GM21381 (cell line): ENCODE measurements around the gene UTS2R.
"Not testable (repeated sequence)": the region's sequence is repeated elsewhere in the genome, so short reads cannot be mapped to it uniquely, and the experiment has no call there.

Experiments
- ATAC-seq: cut with Tn5 transposase; IDR thresholded peaks from one replicate; pipeline ENCODE4 v1.9.1; 2021; ENCODE audit warnings: mild to moderate bottlenecking, moderate library complexity; ENCODE audit not compliant: unreplicated experiment

The UTS2R gene

DNA sequence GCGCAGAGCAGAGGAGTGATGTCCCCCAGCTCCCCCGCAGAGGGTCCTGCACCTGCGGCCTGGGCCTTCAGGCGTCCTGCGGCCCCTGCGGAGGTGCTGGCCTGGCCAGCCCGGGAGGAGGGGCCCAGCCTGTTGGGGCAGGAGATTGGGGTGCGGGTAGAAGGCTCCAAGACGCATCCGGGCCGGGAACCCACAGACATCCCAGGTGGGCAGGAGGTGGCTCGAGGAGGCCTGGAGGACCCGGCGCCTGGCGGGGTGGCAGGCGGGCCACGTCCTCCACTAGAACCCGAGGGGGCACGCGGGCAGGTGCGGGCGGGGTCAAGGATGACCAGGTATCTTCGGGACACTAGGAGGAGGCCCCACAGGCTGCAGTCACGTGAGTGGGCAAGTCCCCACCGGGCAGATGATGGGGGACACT, 37.4 kb upstream of the UTS2R start:
- ATAC-seq = no peak

DNA sequence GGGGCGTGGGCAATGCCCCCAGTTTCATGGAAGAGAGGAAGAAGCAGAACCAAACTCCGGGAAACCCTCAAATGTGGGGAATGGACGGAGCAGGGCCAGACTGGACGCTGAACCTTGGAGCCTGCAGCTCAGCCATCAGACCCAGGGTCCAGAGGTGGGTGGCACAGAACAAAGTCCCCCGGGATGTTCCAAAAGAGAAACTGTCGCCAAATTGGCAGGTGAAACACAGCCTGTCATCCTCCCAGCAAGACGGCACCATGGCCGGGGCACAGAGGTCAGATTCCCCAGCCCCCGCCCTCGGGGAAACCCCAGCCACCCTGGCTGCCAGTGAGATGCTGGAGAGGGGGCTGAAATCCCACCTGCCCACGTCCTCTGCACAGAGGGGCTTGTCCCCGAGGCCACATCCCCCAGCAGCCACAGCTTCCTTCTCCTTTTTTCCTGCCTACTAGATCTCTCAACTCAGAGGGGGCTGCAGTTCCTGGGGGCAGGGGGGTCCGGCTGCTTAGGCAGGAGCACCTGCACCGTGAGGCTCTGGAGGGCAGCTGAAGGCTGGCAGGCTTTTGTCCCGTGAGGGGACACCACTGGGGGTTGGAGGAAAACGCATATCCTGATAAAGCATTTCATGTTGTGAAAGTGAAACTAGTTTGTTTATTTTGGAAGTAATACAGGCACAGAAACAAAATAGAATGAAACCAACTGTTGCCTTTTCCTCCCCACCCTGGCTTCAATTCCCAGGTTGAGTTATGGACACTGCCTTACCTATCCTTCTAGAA, 36.8 kb upstream of the UTS2R start:
- ATAC-seq = no peak

DNA sequence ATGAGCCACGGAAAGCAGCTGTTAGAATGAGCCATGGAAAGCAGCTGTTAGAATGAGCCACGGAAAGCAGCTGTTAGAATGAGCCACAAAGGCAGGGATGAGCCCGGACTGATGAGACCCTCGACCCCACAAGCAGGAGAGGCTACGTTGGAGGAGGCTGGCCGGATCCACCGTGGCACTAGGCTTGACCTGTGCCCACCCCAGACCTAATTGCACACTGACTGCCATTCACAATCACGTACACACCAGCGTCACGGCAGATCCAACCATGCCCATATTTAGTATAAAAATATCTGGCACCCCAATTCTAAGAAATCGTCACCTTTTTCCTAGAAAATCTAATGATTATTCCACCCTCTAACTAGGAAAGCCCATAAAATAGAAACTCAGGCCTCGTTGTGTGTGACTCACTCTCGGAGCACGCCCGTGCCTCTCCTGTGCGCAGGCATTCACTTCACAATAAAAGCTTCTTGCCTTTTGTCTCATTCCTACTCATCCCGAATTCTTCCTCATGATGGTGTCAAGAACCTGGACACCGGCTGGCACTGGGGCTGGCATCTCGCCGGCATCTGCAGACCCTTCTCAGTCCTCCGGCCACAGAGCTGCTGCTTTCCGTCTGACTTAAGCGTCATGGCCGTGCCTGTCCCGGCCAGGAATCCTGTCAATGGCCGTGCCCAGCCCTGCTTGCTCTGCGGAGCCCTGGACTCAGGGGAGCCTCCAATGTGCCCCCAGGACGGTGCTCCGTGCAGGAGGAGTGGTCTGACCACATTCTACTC, 32.5 kb upstream of the UTS2R start:
- ATAC-seq = no peak

DNA sequence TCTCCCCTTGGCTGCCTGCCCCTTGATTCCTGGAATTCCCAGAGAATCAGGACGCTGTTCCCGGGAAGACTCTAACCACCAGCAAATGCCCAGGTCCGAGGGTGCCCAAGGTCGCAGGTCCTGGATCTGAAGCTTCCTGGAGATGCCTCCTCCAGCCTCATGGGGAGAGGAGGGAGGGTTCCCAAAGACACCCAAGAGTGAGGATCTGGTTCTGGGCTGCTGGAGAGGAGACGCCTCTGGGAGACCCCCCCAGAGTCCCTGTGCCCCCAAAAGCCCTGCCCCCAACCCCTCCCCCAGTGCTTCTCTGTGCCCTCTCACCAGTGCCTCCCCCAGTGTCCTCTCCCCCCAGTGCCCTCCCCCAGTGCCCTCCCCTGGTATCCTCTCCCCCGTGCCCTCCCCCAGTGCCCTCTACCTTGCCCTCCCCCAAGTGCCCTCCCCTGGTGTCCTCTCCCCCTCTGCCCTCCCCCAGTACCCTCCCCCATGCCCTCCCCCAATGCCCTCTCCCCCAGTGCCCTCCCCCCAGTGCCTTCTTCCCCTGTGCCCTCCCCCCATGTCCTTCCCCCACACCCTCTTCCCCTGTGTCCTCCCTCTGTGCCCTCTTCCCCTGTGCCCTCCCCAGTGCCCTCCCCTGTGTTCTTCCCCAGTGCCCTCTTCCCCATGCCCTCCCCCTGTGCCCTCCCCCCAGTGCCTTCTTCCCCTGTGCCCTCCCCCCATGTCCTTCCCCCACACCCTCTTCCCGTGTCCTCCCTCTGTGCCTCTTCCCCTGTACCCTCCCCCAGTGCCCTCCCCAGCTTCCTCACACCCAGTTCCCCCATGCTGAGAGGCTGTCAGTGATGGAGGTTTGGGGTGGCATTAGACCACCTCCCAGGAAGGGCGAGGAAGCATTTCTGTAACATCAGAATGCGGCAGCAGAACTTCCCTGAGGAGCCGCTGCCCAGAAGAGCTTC, 31.7 kb upstream of the UTS2R start:
- ATAC-seq = no peak

DNA sequence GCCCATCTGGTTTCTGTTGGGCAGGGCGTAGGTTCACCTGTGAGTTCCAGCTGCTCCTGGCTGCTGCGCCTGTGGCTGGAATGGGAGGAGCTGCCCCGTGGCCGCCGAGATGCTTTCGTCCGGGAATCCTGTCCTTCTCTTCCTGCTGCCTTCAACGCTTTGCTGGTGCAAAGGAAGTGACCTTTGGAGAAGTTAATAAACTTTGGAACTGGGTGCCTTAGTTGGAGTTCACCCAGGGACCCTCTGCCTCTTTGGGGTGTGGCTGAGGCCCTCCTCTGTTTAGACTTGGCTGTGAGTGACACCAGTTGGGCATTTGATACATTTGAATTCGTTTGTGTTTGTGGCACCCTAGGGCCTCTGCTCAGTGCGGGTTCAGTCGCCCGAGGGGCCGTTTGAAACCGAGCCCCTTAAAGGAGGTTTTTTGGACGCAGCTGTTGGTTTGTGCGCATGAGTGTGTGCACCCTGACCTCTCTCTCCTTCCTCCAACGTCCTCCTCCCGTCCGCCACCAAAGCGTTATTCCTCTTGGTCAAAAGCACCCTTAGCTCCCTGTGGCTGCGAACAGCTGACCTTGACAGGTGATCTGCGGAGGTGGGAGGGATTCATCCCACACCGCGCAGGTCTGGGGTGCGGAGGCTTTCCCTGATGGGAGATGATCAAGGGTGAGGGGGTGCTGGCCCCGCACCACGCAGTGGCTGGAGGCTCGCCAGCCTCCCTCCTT, 29.0 kb upstream of the UTS2R start:
- ATAC-seq = no peak

DNA sequence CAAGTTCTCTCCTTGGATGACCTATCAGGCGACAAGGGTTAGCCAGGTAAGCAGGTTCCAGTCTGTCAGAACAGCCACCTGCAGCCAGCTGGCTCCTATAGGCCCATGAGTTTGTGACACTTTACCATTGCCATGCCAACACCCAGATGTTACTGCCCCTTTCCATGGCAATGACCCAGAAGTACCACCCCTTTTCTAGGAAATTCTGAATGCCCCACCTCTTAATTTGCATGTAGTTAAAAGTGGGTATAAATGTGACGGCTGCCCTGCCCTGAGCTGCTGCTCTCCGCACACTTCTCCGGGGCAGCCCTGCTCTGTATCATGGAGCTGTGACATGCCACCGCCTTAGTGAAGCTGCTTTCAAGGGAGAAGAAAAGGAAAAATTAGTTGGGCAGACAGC, 28.0 kb upstream of the UTS2R start:
- ATAC-seq = no peak

DNA sequence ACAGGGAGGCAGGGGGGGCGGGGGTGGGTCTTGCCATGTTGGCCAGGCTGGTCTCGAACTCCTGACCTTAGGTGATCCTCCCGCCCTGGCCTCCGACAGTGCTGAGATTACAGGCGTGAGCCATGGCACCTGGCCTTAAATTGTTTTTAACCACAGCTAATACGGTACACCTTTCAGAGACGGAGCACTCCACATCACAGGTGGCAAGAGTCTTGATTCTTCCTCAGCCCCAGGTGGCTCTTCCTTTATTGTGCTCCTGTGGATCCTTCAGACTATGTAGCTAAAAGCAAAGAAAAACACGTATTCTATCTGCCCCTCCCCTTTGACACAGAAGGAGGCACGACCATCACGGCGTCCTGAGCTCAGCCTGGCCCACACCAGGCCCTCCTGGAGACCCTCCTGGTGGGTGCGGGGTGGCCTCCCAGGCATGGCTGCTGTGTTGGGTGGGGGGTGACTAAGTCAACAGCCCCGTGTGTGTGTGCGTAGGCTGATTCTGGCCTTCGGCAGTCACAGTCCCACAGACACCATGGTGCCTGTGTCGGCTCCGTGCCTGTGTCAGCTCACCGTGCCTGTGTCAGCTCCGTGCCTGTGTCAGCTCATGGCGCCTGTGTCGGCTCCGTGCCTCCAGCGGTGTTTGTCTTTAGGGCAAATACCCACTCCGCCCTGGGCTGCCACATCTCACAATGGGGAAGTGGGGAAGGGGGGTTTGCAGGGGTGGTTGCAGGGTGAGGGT, 27.2 kb upstream of the UTS2R start:
- ATAC-seq = no peak

DNA sequence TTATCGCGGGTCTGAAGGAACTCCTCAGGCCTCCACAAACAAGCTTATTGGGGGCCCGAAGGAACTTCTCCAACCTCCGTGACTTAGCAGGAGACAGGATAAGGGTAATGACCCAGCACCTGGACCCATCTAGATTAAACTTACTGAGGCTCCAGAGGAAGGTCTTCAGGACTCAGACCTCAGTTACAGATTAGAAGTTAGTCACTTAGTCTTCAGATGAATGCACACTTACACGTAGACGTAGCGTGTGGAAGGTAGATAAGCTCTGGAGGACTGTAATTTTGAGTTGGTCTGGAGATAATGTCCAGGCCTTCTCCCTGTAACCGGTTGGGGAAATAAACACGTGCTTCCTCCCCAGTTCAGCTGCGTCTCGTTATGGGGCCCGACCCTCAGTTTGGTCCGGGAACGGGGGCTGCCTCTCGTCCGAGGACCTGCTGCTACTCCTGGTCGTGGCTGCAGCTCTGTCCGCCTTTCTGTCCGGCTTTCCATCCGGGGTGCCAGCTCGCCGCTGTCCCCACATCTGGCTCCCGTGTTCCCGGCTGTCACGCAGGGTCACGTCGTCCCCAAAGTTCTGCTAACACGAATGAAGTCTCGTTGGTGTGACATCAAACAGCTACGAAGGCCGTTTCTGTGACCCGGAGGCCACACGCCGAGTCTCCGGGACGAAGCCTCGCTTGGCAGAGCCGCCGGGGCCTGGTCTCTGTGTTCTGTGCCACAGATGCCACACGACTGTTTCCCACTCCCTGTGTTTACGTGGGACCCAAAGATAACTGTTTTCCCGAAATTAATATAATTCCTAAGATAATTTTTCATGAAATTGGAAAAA, 26.2 kb upstream of the UTS2R start:
- ATAC-seq = no peak

DNA sequence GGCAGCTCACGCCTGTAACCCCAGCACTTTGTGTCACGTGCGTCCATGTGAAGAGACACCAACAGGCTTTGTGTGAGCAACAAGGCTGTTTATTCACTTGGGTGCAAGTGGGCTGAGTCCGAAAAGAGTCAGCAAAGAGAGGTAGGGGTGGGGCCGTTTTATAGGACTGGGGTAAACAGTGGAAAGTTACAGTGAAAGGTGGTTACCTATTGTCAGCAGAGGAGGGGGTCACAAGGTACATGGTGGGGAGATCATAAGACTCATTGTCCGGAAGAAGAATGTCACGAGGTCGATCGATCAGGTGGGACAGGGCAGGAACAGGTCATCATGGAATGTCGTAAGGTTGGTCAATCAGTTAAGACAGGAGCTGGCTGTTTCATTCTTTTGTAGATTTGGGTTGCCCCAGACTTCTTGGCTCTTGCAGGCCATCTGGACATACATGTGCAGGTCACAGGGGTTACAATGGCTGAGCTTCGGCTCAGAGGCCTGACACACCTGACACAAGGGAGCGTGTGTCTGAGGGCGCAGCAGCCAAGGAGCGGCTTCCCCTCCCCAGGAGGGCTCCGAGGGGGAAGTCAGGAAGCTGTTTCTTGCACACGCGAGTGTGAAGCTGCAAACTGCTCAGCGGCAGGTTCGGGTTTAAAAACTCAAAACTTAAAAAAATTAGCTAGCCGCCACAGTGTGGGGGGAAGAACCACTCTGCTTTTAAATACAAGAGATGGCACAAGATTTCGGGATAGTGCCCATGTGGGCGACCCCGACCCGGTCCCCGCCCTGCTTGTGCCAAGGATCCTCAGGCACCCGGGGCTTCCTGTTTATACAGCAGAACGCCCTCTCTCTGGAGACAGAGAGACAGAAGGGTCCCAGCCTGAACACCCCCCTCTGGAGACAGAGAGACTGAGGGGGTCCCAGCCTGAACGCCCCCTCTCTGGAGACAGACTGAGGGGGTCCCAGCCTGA, 24.9 kb upstream of the UTS2R start:
- ATAC-seq = no peak

DNA sequence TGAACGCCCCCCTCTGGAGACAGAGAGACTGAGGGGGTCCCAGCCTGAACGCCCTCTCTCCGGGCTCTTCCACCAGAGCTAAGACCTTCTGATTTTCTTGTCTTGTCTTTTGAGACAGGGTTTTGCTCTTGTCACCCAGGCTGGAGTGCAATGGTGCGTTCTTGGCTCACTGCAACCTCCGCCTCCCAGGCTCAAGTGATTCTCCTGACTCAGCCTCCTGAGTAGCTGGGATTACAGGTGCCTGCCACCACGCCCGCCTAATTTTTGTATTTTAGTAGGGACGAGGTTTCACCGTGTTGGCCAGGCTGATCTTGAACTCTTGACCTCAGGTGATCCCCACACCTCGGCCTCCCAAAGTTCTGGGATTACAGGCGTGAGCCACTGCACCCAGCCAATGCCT, 23.6 kb upstream of the UTS2R start:
- not testable (repeated sequence) for ATAC-seq

DNA sequence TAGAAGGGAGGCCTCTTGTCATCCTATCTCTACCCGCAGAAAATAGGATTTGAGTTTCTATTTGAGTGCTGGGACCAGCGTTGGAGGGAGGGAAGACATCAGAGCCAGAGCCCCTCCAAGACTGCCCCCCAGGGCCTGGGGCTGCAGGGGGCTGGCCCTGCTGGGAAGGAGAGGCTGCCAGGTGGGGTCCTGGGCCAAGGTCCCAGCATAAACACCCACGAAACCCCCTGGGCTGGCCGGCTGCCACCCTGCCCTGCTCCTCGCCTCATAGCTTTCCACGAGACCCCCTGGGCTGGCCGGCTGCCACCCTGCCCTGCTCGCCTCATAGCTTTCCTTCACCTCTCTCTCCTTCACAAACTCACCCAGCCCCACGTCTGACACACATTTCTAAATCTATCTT, 23.1 kb upstream of the UTS2R start:
- no peak for ATAC-seq

DNA sequence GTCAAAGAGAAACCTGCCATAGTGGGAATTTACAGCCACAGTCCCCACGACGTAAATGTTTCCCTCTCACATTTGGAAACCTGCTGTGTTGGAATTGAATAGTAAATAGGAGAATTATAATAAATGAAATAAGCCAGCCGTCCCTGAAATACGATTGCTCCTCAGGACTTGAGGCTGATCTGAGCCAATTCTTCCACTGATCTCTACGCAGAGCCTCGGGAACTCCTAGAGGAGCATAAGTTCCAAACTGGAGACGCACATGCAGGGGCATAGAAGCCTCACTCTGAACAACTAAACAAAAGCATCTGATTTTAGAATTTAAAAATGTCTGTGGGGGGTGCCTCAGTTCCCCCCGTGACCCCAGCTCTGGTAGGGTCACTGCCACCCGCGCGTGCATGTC, 22.7 kb upstream of the UTS2R start:
- ATAC-seq = no peak

DNA sequence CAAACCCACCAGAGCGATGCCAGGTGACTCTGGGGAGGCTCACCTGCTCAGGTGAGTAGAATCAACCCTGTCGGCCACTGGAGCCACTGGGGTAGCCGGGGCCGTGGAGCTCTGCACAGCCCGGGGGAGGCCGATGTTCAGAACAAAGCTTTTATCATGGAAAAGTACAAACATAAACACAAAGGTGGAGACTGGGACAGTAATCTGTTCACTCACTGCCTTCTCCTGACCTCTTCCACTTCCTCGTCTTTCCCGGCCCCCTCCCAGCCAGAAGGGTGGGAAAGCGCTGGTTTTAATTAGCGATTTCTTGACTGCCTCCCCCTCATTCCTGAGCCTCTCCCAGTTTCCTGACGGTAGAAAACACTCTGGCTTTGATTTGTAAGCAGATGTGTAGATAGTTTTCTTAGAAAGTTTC, 22.3 kb upstream of the UTS2R start:
- ATAC-seq = no peak

DNA sequence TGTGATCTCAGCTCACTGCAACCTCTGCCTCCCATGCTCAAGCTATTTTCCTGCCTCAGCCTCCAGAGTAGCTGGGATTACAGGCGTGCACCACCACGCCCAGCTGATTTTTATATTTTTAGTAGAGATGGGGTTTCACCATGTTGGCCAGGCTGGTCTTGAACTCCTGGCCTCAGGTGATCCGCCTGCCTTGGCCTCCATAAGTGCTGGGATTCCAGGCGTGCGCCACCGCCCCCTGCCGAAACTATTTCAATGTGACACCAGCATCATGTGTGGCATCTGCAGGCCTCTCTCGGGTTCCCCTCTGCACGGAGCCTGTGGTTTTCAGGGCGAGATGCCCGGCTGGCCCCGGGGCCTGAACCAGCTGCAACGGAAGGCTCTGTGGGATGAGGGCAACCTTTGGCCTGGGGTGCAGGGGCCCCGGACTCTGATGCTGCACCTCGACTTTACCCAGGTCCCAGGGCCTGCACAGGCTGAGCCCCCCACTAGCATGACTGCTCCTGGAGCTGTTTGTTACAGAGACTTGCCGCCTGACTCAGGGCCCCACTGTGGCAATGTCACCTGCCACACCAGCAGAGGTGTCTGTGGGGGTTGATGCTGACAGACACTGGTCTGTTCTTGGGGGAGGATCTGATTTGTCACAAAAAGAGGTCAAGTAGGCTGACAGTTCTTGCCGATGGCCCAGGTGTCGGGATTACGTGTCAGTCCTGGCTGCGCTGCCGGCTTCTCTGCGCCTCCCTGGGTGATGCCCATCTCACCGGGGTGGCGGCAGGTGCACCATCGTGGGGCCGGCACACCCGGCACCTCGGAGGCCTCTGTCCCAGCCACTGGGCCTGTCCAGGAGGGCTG, 21.2 kb upstream of the UTS2R start:
- ATAC-seq = no peak

DNA sequence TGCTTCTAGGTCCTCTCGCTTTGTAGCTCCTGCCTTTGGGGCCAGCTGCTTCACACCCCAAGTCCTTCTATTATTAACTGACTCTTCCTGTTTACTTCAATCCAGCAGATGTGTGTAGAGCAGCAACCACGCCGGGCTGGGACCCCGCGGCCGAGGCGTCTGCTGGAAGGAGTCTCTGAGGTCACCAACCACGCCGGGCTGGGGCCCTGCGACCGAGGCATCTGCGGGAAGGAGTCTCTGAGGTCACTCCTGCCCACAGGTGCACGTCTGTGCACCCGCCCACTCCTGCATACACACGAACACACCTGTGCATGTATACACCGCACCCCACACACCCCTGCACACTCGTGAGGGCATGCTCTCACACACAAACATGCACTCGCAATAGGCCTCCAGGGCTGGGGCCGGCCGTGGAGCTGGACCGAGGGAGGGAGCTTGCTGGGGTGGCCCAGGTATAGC, 20.3 kb upstream of the UTS2R start:
- ATAC-seq = peak; percentile 54

DNA sequence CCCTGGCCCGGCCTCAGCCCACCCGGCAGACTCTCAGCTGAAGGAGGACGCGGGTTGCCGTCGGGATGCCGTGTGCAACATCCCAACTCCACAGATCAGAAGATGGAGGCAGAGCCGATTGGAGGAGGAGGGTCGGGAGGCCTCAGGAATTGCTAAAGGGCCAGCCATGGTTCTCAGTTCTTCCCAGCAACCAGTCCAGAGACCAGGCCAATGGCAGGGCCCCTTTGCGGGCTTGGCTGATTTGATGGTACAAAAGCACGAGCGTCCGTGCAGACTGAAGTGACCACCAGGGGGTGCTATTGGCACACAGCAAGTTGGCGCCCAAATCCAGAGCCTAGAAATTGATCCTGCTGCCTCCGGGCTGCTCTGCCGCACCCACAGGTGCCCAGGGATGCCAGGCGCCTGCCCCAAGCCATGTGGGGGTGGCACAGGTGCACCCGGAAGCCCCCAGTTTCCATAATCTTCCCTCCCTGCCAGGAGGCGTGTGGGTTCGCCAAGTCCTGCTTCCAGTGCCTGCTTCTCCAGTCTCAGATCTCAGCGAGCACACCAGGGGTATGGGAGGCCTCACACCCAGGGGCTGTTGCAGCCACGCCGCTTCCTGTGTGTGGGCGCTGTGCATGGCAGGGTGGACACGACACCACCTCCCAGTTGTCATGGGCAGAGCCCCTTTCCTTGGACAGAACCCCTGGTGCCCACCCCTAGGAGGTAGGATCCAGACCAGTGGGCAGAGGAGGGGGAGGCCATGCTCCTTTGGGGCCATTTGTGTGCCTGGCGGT, 19.7 kb upstream of the UTS2R start:
- ATAC-seq = peak; percentile 46
